IPS-18a (cell line): Measurements from ENCODE around the gene FOXA2.
A peak's percentile ranks its signal among the peaks of the same experiment; 100 is the strongest.

Source experiments
- H3K27ac ChIP-seq: one replicate; pipeline ENCODE4 v1.5.1; 2013; ENCODE audit warnings: low read length
- H3K27me3 ChIP-seq: one replicate; pipeline ENCODE4 v1.6.1; 2013; ENCODE audit warnings: mild to moderate bottlenecking, low read length; ENCODE audit not compliant: control insufficient read depth, insufficient read depth
- H3K36me3 ChIP-seq: one replicate; pipeline ENCODE4 v1.6.1; 2013; ENCODE audit warnings: low read depth, low read length; ENCODE audit not compliant: control insufficient read depth
- H3K4me1 ChIP-seq: one replicate; pipeline ENCODE4 v1.6.1; 2013; ENCODE audit warnings: low read depth, low read length; ENCODE audit not compliant: control insufficient read depth
- H3K4me3 ChIP-seq: one replicate; pipeline ENCODE4 v1.5.1; 2013; ENCODE audit warnings: low read length
- H3K9ac ChIP-seq: one replicate; pipeline ENCODE4 v1.6.1; 2013; ENCODE audit warnings: mild to moderate bottlenecking, low read length, moderate library complexity
- H3K9me3 ChIP-seq: one replicate; pipeline ENCODE4 v1.6.1; 2013; ENCODE audit warnings: low read depth, low read length; ENCODE audit not compliant: control insufficient read depth

FOXA2 gene

GRCh38 chr20:22583773-22584521, 425 bp downstream of the FOXA2 start:
- H3K27ac ChIP-seq: no peak overlapping the region

GRCh38 chr20:22582964-22583772, 1.2 kb downstream of the FOXA2 start:
- no peak overlapping the region for H3K27ac ChIP-seq
- H3K36me3 ChIP-seq: no peaks in the 10 kb centered on the region
- H3K4me1 ChIP-seq: peaks cover 16% of the 10 kb centered on the region
- peaks cover 99% of the 10 kb centered on the region for H3K27me3 ChIP-seq
- peak overlapping the region; percentile 35 for H3K4me3 ChIP-seq
- H3K9me3 ChIP-seq: peaks cover 5% of the 10 kb centered on the region
- H3K9ac ChIP-seq: no peak overlapping the region

More at GRCh38 chr20:22583773-22584521, 425 bp downstream of the FOXA2 start:
- Histone ChIP-seq H3K9ac (no peak overlapping the region), H3K27me3 (peaks cover 99% of the 10 kb centered on the region), H3K4me3 (peak overlapping the region; percentile 35), H3K36me3 (no peaks in the 10 kb centered on the region), H3K9me3 (peaks cover 5% of the 10 kb centered on the region), H3K4me1 (peaks cover 11% of the 10 kb centered on the region)

- H3K9ac ChIP-seq: no peak overlapping the region
- H3K27me3 ChIP-seq: peaks cover 99% of the 10 kb centered on the region
- H3K4me3 ChIP-seq: no peak overlapping the region
- H3K27ac ChIP-seq: no peak overlapping the region
- no peaks in the 10 kb centered on the region for H3K36me3 ChIP-seq
- peaks cover 5% of the 10 kb centered on the region for H3K9me3 ChIP-seq
- H3K4me1 ChIP-seq: peaks cover 16% of the 10 kb centered on the region
Observed at GRCh38 chr20:22582386-22582963, 1.9 kb downstream of the FOXA2 start.

DNA sequence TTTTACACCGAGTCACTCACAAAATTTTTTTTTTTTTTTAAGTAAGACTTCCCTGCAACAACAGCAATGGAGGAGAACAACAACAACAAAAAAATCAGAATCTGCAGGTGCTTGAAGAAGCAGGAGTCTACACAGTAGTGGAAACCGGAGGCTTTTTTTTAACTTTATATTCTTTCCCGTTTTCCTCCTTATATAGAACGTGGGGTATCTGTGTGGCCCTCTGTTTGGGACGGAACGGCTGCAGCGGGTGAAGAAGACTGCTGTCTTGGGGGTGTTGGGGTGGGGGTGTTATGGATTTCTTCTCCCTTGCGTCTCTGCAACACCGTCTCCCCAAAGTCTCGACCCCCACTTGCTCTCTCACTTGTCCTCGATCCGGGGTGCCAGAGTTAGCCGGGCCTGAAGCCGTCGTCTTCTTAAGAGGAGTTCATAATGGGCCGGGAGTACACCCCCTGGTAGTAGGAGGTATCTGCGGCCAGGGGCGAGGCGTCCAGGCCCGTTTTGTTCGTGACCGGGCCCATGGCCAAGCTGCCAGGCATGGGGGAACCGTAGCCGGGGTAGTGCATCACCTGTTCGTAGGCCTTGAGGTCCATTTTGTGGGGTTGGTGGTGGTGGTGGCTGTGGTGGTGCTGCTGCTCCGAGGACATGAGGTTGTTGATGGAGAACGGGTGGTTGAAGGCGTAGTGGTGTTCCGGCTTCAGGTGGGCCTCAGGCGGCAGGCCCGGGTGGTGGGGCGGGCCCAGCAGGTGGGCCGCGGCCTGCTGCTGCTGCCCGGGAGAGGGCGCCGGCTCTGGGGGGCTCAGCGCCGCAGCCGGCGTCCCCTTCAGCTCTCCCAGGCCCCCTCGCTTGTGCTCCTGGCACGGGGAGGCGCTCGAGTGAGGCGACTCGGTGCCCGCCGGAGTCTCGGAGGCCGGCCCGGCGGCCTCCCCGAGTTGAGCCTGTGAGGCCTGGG, 2.7 kb downstream of the FOXA2 start:
- Histone ChIP-seq H3K9ac (no peak overlapping the region), H3K4me3 (no peak overlapping the region), H3K9me3 (peaks cover 5% of the 10 kb centered on the region), H3K4me1 (peaks cover 16% of the 10 kb centered on the region), H3K36me3 (no peaks in the 10 kb centered on the region), H3K27me3 (peaks cover 99% of the 10 kb centered on the region), H3K27ac (no peak overlapping the region)

GRCh38 chr20:22579711-22580697, 4.4 kb downstream of the FOXA2 start:
- H3K4me1 ChIP-seq: peaks cover 18% of the 10 kb centered on the region
- no peak overlapping the region for H3K9ac ChIP-seq
- H3K27ac ChIP-seq: no peak overlapping the region
- H3K4me3 ChIP-seq: no peak overlapping the region
- peaks cover 99% of the 10 kb centered on the region for H3K27me3 ChIP-seq
- H3K36me3 ChIP-seq: no peaks in the 10 kb centered on the region
- H3K9me3 ChIP-seq: peaks cover 5% of the 10 kb centered on the region

DNA sequence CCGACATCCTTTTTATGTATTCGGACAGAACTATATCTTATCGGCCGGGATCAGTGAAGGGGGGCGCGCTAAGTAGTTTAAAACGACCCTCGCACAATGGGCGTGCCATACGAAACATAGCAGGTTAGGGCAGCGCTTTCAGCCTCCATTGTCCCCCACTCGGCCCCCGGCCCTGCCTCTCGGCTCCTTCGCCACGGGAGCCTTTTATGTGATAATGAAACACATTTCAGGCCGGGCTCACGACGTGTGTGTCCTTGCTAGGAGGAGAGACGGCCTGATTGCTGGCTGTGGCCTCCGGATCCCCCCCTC, 5.3 kb downstream of the FOXA2 start:
- H3K27me3 ChIP-seq: peaks cover 100% of the 10 kb centered on the region
- no peak overlapping the region for H3K27ac ChIP-seq
- no peak overlapping the region for H3K9ac ChIP-seq
- peak overlapping the region; percentile 10 for H3K4me3 ChIP-seq
- peaks cover 5% of the 10 kb centered on the region for H3K9me3 ChIP-seq
- peaks cover 22% of the 10 kb centered on the region for H3K4me1 ChIP-seq
- no peaks in the 10 kb centered on the region for H3K36me3 ChIP-seq

- H3K27me3 ChIP-seq: peaks cover 100% of the 10 kb centered on the region
- H3K9me3 ChIP-seq: peaks cover 5% of the 10 kb centered on the region
- no peak overlapping the region for H3K27ac ChIP-seq
- H3K9ac ChIP-seq: no peak overlapping the region
- H3K4me1 ChIP-seq: peaks cover 22% of the 10 kb centered on the region
- H3K4me3 ChIP-seq: peak overlapping the region; percentile 17
- H3K36me3 ChIP-seq: no peaks in the 10 kb centered on the region
Observed at GRCh38 chr20:22578221-22579118, 5.9 kb downstream of the FOXA2 start.

DNA sequence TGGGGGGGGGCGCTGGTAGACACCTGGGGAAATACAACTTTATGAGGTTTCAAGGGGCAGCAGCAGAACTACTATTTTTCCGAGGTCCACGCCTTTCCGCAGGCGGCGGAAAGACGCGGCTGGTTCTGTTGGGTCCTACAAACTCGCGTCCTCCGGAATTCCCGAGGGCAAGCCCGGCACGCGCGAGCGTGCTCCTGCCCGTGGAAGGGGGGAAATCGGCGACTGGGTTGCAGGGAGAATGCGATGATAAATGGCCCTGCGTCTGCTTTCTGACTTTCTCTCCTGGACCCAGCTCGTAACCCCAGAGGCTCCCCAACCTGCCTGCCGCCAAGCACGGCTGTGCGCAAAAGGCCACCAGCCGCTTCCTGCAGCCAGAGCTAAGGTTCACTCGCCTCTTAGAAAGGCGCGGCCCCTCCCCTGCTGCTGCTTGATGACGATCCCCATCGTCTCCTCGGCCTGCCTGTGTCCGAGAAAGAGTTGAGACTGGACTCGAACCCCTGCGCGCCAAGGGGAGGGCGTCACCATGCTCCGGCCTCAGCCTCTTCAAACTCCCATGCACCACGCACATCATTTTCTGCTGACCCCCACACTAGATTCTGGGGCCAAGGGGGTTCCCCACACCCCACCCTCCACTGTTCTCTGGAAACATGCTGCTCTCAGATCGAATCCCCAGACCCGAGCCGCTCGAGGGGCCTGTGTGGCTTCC, 6.7 kb downstream of the FOXA2 start:
- peaks cover 18% of the 10 kb centered on the region for H3K4me1 ChIP-seq
- peaks cover 5% of the 10 kb centered on the region for H3K9me3 ChIP-seq
- H3K27me3 ChIP-seq: peaks cover 100% of the 10 kb centered on the region
- H3K27ac ChIP-seq: no peak overlapping the region
- H3K9ac ChIP-seq: no peak overlapping the region
- no peaks in the 10 kb centered on the region for H3K36me3 ChIP-seq
- no peak overlapping the region for H3K4me3 ChIP-seq

GRCh38 chr20:22576733-22577514, 7.4 kb downstream of the FOXA2 start:
- H3K4me1 ChIP-seq: peaks cover 18% of the 10 kb centered on the region
- no peaks in the 10 kb centered on the region for H3K36me3 ChIP-seq
- peaks cover 100% of the 10 kb centered on the region for H3K27me3 ChIP-seq
- no peak overlapping the region for H3K9ac ChIP-seq
- H3K9me3 ChIP-seq: peaks cover 5% of the 10 kb centered on the region
- no peak overlapping the region for H3K4me3 ChIP-seq
- no peak overlapping the region for H3K27ac ChIP-seq
